ENCODE data around the gene CLDN8.

Gene CLDN8

GRCh38 chr21:30216041-30216723 lies at the start of gene CLDN8:
TSS of gene CLDN8 (minus strand) at chr21:30216097. CDS start at chr21:30215925, 172 bp downstream.
- DNase-seq (ENCODE audit: low read depth in 1 of 2, low spot score in 1 of 2) = no peak

GRCh38 chr21:30257773-30258172 lies 41.9 kb upstream of the CLDN8 start:
- no peak for DNase-seq (ENCODE audit: low read depth in 1 of 2, low spot score in 1 of 2)

- DNase-seq (ENCODE audit: low read depth in 1 of 2, low spot score in 1 of 2) = no peak
Observed at GRCh38 chr21:30256100-30256499, 40.2 kb upstream of the CLDN8 start.

GRCh38 chr21:30255679-30256078 lies 39.8 kb upstream of the CLDN8 start:
- no peak for DNase-seq (ENCODE audit: low read depth in 1 of 2, low spot score in 1 of 2)

- no peak for DNase-seq (ENCODE audit: low read depth in 1 of 2, low spot score in 1 of 2)
Observed at GRCh38 chr21:30251781-30252180, 35.9 kb upstream of the CLDN8 start.

- DNase-seq (ENCODE audit: low read depth in 1 of 2, low spot score in 1 of 2) = no peak
Observed at GRCh38 chr21:30249936-30250335, 34.0 kb upstream of the CLDN8 start.

GRCh38 chr21:30248844-30249243 lies 32.9 kb upstream of the CLDN8 start:
- DNase-seq (ENCODE audit: low read depth in 1 of 2, low spot score in 1 of 2) = no peak

- no peak for DNase-seq (ENCODE audit: low read depth in 1 of 2, low spot score in 1 of 2)
Observed at GRCh38 chr21:30245061-30245460, 29.2 kb upstream of the CLDN8 start.

GRCh38 chr21:30243691-30244090 lies 27.8 kb upstream of the CLDN8 start:
- no peak for DNase-seq (ENCODE audit: low read depth in 1 of 2, low spot score in 1 of 2)

- DNase-seq (ENCODE audit: low read depth in 1 of 2, low spot score in 1 of 2) = no peak
Observed at GRCh38 chr21:30240661-30241060, 24.8 kb upstream of the CLDN8 start.

GRCh38 chr21:30238168-30238567 lies 22.3 kb upstream of the CLDN8 start:
- DNase-seq (ENCODE audit: low read depth in 1 of 2, low spot score in 1 of 2) = no peak

GRCh38 chr21:30234643-30235042 lies 18.7 kb upstream of the CLDN8 start:
- no peak for DNase-seq (ENCODE audit: low read depth in 1 of 2, low spot score in 1 of 2)

GRCh38 chr21:30234050-30234449 lies 18.2 kb upstream of the CLDN8 start:
- no peak for DNase-seq (ENCODE audit: low read depth in 1 of 2, low spot score in 1 of 2)

- no peak for DNase-seq (ENCODE audit: low read depth in 1 of 2, low spot score in 1 of 2)
Observed at GRCh38 chr21:30233228-30234020, 17.5 kb upstream of the CLDN8 start.

- no peak for DNase-seq (ENCODE audit: low read depth in 1 of 2, low spot score in 1 of 2)
Observed at GRCh38 chr21:30232011-30232410, 16.1 kb upstream of the CLDN8 start.

- DNase-seq (ENCODE audit: low read depth in 1 of 2, low spot score in 1 of 2) = no peak
Observed at GRCh38 chr21:30227633-30228404, 11.9 kb upstream of the CLDN8 start.

- no peak for DNase-seq (ENCODE audit: low read depth in 1 of 2, low spot score in 1 of 2)
Observed at GRCh38 chr21:30227128-30227527, 11.2 kb upstream of the CLDN8 start.

- DNase-seq (ENCODE audit: low read depth in 1 of 2, low spot score in 1 of 2) = no peak
Observed at GRCh38 chr21:30223596-30223995, 7.7 kb upstream of the CLDN8 start.

- DNase-seq (ENCODE audit: low read depth in 1 of 2, low spot score in 1 of 2) = no peak
Observed at GRCh38 chr21:30222724-30223123, 6.8 kb upstream of the CLDN8 start.

- DNase-seq (ENCODE audit: low read depth in 1 of 2, low spot score in 1 of 2) = no peak
Observed at GRCh38 chr21:30211071-30211470, 4.8 kb downstream of the CLDN8 start.

GRCh38 chr21:30209601-30210000 lies 6.3 kb downstream of the CLDN8 start:
- no peak for DNase-seq (ENCODE audit: low read depth in 1 of 2, low spot score in 1 of 2)

GRCh38 chr21:30207252-30207579 lies 8.7 kb downstream of the CLDN8 start:
- no peak for DNase-seq (ENCODE audit: low read depth in 1 of 2, low spot score in 1 of 2)

Measured in activated CD4-positive, alpha-beta T cell treated with anti-CD3 and anti-CD28 coated beads, Interleukin-2, amount 50 U/mL, for 24 hours (primary cell).